Fibroblast of villous mesenchyme (primary cell): Measurements from ENCODE around the gene ATAD2B. TPM values are rescaled to one million over a fixed set of nuclear protein-coding genes. Genes with fewer than 3 reads are reported as not detected.
A peak's percentile ranks its signal among the peaks of the same experiment; 100 is the strongest.

Experiments
- DNase-seq: peaks from one replicate; pipeline ENCODE4 v3.0.0-alpha.2; 2010; ENCODE audit warnings: low read depth
- H3K4me3 ChIP-seq: 2 replicates; pipeline ENCODE4 v1.5.1; 2011; ENCODE audit warnings: low read depth, mild to moderate bottlenecking, low read length
- total RNA-seq: library from RNA; depleted of rRNA; stranded (reverse); fragments of >200 nt; gene quantifications from 2 replicates; pipeline ENCODE4 v1.2.3, GENCODE V29; 2012
- TF ChIP-seq, protein P1 (sequence below): IDR thresholded peaks from 2 replicates; pipeline ENCODE4 v1.5.1; 2012; ENCODE audit warnings: low read depth, mild to moderate bottlenecking, low read length; ENCODE audit not compliant: insufficient read depth

ATAD2B gene
- total RNA-seq, 1 donor, result 16.0 TPM

DNA sequence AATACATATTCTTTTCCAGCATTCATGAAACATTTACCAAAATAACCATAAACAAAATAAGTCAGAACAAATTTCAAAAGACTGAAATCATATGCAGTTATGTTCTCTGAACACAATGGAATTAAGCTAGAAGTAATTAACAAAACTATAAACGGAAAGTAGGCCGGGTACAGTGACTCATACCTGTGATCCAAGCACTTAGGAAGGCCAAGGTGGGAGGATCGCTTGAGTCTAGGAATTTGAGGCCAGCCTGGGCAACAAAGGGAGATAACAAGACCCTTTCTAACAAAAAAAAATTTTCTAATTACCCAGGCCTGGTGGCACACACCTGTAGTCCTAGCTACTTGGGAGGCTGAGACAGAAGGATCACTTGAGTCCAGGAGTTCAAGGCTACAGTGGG lies 14.9 kb downstream of the ATAD2B start:
- no peak overlapping the region for H3K4me3 ChIP-seq
- TF ChIP-seq, protein P1, sequence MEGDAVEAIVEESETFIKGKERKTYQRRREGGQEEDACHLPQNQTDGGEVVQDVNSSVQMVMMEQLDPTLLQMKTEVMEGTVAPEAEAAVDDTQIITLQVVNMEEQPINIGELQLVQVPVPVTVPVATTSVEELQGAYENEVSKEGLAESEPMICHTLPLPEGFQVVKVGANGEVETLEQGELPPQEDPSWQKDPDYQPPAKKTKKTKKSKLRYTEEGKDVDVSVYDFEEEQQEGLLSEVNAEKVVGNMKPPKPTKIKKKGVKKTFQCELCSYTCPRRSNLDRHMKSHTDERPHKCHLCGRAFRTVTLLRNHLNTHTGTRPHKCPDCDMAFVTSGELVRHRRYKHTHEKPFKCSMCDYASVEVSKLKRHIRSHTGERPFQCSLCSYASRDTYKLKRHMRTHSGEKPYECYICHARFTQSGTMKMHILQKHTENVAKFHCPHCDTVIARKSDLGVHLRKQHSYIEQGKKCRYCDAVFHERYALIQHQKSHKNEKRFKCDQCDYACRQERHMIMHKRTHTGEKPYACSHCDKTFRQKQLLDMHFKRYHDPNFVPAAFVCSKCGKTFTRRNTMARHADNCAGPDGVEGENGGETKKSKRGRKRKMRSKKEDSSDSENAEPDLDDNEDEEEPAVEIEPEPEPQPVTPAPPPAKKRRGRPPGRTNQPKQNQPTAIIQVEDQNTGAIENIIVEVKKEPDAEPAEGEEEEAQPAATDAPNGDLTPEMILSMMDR, result no peak
- no peak for DNase-seq

DNA sequence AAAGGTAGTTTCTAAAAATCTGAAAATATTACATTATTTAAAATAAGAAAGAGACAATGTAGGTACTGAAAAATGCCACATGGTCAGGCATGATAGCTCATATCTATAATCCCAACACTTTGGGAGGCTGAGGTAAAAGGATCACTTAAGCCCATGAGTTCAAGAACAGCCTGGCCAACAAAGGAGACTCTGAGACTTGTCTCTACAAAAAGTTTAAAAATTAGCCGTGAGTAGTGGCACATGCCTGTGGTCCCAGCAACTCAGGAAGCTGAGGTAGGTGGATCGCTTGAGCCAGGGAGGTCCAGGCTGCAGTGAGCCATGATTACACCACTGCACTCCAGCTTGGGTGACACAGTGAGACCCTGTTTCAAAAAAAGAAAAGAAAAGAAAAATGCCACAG lies 21.8 kb downstream of the ATAD2B start:
- DNase-seq, result no peak
- TF ChIP-seq, protein P1, result no peak
- no peak overlapping the region for H3K4me3 ChIP-seq

DNA sequence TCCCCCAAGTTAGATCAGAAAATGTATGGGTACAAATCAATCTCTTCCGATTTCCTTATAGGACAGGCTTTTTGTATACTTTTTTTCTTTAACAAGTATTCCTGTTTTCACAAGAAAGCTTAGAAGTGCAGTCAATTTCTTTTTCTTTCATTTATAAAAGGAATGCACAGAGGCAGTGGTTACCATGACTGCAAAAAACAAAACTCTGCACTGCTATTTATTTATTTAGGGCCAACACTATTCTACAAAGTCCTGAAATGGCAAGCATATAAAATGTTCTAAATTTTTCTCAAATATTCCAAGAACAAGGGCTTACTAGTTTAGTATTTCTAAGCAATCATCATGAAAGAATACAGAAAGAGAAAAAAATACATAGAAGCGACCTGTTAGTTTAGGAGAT lies 22.2 kb downstream of the ATAD2B start:
- peak; percentile 45 for DNase-seq
- TF ChIP-seq, protein P1, result no peak
- H3K4me3 ChIP-seq, result no peak overlapping the region

DNA sequence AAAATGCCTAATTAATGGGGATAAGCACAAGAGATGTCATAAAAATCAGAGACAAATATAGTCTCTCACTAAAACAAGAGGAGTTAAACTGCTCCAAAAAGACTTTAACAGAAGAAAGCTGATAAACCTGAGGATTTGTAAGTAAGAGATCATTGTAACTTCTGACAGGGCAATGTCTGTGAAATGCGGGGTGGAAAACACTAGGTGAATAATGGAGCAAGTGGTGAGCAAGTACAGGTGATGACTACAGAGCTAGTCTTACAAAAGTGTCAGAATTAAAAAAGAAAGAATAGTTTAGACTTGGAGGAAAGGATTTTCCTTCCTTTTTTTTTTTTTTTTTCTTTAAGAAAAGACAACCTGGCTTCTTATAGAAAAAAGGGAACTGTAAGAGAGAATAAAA lies 22.7 kb downstream of the ATAD2B start:
- no peak overlapping the region for H3K4me3 ChIP-seq
- TF ChIP-seq, protein P1, result no peak
- no peak for DNase-seq

DNA sequence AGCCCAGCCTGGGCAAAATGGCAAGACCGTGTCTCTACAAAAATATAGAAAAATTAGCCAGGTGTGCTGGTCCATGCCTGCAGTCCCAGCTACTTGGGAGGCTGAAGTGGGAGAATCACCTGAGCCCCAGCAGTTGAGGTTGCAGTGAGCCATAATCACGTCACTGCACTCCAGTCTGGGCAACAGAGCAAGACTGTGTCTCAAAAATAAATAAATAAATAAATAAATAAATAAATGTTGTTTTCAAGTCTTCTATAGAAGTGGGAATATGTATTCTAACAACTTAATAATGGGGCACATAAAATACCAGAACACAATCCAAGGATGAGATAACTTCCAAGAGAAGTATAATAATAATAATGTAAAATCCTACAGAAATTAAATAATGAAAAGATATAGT lies 23.9 kb downstream of the ATAD2B start:
- H3K4me3 ChIP-seq, result no peak overlapping the region
- TF ChIP-seq, protein P1, result no peak
- DNase-seq, result no peak

DNA sequence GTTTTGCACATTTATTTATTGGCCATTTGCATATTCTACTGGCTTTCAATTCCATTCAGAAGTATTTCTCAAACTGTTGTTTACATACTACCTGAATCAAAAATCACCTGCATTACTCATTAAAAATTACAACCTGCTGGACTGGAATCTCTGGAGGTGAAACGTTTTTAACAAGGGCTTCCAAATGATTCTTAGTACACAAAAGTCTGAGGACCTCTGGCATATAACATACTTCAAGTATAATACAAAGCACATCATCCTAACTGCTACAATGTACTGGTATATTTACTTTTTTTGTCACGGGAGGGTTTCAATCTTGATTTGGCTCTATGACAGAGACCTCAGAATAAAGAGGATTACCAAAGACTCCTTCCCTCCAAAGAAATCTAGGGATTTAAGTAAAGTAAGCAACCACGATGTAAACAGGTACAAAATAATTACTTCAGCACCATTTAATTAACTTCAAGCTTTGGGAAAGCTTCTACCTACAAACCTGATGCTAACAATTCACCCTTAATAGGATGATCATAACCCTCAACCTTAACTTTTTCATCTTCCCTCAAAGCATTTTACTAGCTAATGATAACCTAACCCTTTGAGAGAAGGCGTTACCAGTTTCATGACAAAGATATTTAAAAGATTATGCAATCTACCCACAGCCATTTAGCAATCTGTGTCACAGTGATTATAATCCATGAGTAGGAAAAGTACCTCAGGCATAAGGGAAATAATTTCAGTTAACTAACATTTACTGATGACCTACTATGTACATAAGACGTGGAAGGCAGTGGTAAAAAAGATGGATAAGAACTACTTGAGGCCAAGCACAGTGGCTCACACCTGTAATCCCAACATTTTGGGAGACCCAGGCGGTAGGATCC lies 24.7 kb downstream of the ATAD2B start:
- DNase-seq, result peak; percentile 86
- H3K4me3 ChIP-seq, result no peak overlapping the region
- TF ChIP-seq, protein P1, result no peak
